EL (cell line): Measurements from ENCODE around the gene PIAS1.
"Not testable (repeated sequence)": the region's sequence is repeated elsewhere in the genome, so short reads cannot be mapped to it uniquely, and the experiment has no call there.

Experiments used
- DNase-seq: peaks from one replicate; pipeline ENCODE4 v3.0.0-alpha.2; 2016

PIAS1 gene

DNA sequence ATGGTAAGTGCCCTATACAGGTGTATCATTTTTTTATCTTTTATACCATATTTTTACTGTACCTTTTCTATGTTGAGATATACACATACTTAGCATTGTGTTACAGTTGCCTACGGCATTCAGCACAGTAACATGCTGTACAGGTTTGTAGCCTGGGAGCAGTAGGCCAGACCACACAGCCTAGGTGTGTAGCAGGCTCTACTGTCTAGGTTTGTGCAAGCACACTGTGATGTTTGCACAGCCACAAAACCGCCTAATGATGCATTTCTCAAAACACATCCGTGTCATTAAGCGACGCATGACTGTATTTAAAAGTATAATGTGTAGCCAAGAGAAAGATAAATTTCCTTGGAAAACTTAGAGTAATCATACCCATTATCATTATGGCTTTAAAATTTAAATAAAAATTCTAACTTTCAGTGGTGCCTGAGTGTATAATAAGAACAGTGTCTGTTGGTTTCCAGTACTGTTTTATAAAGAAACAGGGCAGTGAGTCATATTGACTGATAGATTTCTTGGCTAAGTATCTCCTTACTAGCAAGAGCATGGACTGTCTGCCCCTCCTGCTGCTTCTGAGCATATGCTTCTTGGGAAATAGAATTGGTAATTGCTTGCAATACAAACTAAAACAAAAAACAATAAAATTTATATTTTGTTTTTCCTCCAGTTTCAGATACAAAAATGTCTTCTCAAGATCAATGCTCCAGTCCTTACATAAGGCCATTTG lies 132.7 kb downstream of the PIAS1 start:
- DNase-seq: peak; percentile 33

DNA sequence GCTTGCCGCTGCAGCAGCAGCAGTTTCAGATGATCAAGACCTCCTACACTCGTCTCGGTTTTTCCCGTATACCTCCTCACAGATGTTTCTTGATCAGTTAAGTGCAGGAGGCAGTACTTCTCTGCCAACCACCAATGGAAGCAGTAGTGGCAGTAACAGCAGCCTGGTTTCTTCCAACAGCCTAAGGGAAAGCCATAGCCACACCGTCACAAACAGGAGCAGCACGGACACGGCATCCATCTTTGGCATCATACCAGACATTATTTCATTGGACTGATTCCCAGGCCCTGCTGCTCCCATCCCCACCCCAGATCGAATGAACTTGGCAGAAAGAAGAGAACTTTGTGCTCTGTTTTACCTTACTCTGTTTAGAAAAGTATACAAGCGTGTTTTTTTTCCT lies 133.4 kb downstream of the PIAS1 start:
- peak; percentile 66 for DNase-seq

DNA sequence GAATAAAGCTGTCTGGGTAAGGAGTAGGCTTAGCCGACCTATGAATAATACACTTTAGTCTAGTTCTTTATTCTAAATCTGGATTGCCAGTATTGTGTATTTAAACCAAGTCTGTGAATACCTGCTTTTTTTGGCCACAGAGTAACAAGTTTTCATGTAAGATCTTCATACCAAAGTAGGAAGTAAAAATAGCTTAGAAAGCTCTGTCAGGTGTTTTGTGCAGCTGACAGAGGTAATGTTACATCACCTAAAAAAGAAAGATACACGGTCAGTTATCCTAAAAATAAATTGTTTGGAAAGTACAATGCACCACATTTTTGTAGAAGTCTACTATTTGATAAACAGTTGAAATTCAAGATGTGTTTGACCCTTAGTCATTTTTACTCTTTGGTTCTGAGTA lies 134.5 kb downstream of the PIAS1 start:
- DNase-seq: no peak

DNA sequence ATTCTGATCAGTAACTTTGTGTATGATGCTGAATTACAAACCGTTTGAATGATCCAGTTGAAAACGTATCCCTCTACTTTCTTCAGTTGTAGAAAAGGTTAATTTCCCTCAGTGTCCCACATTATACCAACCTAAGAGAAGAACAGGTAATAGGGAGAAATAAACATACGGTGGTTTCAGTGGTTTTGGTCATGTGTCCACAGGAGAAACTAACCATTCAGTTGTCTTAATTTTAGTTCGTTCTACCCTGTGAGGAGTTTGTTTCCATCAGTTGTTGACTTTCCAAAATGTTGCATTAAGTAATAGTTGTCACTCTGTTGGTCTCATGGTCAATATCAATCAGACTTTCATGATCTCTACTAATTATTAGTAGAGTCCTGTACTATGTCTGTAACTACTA lies 135.9 kb downstream of the PIAS1 start:
- no peak for DNase-seq

DNA sequence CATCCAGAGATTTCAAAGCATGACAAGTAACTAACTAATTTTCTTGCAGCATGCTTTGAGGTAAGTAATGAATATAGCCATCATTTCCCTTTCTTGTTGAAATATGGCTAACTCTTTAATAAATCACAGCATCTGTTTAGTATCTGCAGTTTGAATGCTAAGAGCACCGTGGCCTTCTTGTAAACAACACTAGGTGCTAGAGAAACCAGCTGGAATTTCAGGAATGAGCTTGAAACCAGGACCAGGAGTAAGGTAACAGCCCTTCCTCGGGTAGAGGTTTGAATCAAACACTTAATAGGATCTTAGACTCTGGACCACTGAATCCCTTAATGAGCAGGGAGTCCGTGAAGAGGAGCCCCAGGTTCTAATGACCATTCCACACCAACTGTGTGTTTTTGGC lies 137.4 kb downstream of the PIAS1 start:
- no peak for DNase-seq

DNA sequence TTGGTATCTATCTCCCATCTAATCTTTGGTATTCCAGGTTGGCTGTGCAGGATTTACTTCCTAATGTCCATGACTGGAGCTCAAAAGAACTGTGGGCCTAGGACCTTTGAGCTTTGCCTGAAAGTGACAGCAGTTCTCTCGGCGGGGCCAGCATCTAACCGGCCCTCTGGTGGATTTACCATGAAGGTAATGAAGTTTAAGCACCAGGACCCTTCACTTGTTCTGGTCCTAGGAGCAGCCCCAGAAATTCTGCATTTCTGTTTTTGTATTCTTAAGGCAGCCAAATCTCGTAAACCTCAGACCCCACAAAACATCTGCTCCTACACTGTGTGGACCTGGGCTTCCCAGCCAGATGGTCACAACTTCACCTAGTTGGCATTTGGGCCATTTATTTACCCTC lies 138.0 kb downstream of the PIAS1 start:
- DNase-seq: no peak

DNA sequence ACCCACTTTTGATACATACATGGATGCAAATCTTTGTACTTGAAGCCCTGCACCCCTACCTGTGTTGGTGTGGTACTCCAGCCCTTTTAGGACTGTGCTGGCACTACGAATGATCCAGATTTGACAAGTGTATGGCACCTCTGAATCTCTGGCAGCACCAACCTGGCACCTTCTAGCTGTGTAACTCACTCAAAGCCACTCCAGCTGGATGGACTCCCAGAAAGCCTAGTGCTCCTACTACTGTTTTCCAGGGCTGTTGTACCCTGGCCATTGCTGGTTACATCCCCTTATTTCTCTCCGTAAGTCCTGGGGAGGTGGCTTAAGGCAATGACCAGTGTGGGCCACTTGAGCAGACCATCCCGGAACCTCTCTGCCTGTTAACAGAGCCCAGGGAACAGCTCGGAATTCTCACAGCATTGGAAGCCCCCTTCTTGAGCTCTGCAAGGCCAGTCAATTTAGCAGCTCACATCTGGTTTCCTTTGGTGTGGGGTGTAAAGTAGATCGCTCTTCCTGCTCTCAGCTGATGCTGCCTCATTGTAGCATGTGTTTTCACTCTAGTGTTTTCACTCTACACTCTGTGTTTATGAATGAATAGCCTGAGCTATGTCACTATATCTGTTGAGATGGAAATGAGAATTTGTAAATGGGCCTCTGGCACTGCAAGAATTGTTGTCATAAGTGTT lies 138.8 kb downstream of the PIAS1 start:
- DNase-seq: no peak

DNA sequence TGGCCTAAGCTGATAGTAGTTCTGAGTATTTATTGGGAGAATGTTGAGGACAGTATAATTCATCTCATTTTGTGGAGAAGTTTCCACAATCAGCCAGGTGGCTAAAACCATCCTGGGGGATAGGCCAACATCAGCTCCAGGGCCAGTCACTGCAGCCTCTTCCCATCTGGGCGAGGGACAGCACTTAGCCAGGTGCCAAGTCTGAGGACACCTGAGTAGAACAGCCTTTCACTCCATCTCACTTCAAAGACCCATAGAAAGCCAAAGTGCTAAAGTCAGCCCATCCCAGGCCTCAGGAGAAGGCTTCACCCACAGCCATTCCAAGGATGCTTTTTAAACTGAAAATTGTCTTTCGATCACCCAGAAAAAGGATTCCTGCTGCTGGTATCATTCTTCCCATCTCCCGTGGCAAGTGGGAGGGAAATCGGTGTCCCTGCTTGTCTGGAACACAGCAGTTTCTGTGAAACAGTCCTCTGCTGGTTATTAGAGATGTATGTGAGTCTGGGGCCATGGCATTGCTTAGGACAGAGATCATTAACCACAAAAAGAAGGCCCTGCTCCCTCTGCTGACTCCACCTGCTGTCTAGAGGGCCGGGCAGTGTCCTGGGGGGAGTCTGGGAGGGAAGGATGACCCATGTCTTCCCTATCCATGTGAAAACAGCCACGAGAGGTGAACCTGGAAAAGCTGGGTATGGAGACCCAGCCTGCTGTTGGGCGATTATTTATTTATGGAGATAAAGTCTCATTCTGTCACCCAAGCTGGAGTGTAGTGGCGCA lies 141.4 kb downstream of the PIAS1 start:
- no peak for DNase-seq

DNA sequence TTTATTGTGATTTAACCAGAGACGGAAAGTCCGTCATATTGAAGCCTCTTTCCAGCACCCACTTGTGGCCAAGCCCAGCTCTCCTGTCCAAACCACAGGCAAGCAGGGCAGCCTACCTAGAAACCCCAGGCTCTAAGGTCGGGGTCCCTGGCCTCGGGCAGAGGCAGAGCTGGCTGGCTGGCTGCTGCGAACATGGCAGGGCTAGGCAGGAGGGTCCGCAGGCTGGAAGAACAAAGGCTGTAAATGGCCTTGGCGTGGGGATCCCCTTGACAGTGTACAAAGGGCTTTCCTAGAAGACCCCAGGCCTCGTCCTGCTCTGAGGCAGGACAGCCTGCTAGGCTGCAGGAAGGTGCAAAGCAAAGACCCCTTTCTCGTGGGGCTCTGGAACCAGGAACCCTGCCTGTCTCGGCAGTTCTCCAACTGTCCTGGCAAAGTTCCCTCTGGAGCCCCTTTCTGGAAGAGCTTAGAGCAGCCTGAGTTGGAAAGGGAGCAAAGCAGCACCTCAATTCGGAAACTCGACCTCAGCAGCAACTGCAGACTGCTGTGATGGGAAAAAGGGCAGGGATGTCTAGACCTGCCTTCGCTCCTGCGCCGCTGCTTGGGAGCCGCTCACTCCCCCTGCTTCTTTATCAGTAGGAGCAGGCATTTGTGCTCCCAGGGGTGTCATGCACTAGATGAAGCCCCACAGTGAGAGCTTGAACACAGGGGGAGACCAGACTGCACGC lies 142.5 kb downstream of the PIAS1 start:
- no peak for DNase-seq

DNA sequence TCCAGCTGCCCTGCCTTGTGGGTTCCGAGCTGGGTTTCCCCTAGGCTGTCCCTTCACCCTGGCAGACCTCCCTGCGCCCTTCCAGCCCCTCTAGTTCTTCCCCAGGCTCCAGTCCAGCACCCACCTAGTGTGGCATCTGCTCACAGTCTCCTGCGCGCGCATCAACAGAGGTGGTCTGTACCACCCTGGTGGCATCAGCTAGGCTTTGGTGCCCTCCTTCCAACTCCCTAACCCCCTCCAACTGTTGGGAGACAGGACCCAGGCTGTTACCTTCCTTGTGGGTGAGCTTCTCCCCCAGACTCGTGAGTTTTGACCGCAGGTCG lies 143.0 kb downstream of the PIAS1 start:
- DNase-seq: no peak

DNA sequence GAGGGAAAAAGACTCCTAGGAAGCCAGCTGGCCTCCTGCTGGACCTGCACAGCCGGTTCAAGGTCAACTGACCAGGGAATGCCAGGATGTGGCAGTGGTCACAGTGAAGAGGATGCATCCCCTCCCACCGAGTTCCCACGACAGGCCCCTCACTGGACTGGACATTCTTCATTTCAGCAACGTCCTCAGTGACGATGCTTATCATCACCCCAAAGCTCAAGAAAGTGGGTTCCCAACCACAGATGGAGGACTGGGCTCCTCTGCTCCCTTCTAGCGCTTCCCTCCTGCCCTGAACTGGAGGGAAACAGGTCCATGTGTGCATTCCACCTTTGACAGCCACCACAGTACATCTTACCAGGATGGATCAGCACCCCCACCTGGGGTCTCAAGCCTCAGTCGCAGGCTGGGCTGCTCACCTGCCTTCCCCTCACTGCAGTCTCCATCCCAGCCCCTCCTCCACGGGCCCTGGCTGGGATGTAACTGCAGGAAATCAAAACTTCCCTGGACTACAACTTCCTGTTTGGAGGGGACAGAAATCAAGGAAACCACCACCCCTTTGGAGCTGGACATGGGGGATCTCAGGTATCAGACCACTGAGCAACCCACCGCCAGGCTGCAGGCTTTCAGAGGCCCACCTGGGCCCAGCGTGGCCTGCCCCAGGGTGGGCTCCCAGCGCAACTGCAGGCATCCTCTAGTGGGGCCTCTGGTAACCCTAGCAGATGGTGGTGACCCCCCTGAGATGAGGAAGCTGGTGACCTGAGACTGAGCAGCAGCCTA lies 143.7 kb downstream of the PIAS1 start:
- DNase-seq: no peak

DNA sequence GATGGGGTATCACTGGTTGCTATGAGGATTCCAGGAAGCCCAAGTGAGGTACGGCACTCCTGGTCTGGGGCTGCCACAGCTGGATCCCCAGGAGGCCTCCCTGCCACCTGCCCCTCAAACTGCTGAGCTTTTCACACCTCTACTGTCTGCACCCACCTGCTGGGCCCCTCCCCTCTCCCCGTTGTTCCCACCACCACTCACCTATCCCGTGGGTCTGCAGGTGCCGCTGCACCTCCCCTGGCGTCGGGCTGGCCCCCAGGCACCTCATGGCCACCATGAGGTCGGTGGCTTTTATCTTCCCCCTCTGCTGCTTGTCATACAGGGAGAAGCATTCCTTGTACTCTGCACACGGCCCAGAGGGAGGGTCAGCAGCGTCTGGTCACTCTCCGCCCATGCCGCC lies 145.2 kb downstream of the PIAS1 start:
- no peak for DNase-seq

DNA sequence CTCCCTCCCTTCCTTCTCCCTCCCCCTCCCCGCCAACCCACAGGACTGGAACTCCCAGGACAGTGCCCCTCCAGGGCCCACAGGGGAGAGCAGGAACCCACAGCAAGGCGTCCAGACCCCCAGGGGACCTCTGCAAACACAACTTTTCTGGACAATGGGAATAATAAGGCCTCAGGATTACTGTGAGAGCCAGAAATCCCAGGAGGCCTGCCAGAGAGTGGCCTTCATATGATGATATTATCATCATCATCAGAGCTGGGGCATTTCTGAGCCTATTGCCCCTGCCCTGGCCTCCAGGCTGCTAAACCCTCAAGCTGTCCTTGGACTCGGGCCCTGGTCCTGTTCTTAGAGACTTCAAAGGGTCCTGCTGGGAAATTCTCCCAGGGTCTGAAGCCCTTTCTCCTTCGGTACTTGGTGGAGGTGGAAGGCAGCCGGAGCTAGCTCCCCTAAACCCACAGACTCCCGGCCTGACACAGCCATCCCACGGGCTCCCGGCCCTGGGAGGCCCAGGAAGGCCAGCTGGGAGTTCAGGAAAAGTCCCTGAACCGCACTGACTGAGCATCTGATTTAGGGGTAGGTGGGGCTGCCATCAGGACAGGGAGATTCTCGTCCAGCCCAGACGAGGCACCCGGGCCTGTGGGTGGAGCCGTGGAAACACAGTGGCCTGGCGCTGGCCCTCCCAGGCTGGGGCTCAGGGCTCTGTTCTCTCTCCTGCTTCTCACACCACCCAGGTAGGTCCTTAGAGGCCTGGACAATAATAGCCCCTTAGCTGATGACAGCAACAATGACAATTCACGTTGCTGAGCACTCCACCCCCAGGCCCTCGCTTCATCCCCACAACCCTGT lies 146.1 kb downstream of the PIAS1 start:
- no peak for DNase-seq

DNA sequence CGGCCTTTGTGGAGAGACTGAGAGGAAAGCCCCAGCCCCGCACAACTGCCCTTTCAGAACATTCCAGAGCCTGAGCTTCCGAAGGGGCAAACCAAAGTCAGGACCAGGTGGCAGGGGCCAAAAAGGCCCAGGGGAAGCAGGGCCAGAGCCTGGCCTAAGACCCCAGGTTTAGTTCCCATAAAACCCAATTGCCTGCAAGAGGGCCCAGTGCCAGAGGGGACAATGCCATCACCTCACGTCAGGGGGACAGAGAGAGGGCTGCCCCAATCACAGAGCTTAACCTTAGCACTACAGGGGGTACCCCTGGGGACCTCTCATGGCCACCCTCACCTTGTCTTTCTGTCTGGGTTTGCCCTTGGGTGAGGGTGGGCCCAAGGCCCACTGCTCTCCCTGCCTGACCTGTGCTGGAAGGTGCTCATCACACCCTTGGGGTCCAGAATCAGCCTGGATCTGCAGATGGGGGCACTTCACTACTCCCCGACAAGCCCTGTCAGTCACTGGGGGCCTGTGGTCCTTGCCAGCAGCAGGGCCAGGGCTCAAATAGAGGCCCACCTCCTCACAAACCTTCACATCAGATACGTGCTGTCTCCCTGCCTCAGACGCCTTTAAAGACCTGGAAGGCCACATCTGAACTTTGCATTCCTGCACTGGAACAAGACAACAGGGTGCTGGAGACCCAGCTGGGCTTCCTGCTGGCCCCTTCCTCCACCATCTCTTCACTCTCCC lies 147.2 kb downstream of the PIAS1 start:
- no peak for DNase-seq

DNA sequence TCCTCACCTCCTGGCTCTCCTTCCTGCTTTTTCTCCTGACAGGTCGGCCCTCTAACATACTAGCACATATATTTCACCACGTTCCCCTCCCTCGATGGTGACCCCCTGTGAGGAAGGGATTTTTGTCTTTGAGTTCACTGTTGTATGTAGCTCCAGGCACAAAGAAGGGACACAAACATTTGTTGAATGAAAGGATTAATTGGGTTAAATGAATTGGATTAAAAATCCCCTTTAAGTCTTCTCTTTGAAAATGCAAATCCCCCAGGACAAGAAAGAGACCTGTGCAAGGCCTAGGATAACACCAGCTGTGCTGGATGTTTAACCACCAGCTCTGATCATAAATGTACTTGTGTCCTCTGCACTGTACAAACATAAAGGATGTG lies 147.8 kb downstream of the PIAS1 start:
- DNase-seq: no peak

DNA sequence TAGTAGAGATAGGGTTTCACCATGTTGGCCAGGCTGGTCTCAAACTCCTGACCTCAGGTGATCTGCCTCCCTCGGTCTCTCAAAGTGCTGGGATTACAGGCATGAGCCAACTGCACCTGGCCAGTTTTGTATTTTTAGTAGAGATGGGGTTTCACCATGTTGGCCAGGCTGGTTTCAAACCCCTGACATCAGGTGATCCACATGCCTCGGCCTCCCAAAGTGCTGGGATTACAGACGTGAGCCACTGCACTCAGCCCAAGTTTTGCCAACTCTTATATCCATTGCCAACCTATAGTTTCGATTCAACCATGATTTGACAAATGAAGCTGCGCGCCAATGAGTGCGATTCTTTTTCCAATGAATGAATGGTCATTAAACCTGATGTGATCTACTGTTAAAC lies 148.9 kb downstream of the PIAS1 start:
- DNase-seq: not testable (repeated sequence)

DNA sequence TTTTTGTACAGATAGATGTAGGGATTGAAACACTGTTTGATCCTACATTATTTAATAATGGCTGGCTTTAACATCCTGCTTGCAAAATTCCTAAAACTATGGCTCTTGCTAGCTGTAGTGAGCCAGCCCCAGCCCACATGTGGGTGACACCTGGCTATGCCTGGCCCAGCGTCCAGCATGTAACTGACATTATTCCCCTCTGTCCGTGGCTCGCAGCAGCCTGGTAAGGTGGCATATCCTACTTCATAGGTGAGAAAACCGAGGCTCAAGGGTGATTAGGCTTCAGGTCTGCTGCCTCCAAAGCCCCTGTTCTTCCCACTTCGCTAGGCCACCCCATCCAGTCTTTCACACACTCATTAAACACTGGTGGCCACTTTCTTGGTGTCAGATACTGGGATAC lies 149.4 kb downstream of the PIAS1 start:
- DNase-seq: no peak

DNA sequence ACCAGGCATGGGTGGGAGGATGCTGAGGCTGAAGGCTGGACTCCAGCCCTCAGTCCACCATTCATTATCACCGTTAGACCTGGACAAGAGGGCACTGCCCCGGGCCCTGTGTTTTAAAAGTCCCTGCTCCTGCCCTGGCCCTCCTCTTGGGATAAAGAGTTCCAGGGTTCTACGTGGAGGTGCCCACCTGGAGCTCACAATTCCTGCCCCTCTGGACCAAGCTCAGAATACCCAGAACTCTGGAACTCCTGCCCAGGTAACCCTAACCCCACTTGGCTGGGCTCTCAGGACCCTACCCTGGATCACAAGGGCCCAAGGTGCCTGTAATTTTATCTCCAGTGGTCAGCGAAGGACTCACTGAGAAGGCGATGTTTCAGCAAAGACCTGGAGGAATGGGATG lies 149.8 kb downstream of the PIAS1 start:
- no peak for DNase-seq

DNA sequence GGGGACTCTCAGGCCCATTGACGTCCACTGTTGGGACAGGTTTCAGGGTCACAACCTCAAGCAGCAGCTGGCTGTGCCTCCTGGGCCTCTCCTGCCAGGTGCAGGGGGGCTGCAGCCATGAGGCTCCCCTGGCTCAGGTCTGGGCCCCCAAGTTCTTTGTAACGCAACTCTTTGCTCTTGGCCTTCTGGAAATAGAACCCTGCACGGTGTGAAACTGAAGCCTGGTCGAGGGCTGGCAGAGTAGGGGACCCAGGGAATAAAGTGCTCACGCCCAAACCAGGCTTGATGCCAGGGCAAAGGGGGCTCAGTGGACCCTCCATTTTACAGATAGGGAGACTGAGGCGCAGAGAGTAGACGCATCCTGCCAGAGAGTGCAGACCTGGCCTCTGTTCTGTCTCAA lies 150.2 kb downstream of the PIAS1 start:
- DNase-seq: no peak

DNA sequence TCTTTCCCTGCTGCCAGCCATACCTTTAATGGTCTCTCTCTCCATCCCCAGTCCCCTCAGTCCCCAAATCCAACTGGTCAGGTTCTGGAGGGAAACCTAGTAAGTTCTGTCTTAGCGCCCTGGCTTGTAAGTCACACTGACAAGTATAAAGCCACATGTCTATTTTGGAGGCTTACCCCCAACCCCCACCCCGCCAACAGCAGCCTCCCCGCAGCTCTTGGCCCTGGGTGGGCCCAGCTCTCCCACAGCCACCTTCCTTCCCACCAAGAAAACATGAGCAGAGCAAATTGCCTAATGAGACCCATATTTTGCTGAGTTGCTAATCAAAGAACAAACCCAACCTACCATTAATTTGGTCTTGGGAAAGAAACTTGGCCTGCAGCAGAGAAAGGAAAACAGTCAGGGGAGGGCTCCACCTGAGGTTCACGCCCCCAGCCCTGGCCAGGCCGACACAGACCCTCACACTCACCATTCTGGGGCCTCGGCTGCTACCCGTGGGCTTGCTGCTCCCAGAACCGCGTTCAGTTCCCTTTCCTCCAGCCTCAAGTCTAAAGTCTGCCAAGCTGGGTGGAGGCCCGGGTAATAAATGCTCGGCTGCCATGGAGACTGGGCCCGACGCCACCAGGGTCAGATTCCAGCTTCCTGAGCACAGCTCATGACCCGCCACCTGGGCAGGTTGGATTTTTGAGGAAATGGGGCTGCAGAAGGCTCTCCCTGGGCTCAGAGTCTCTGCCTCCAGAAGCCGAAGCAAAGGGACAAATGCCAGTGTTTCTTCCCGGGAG lies 150.9 kb downstream of the PIAS1 start, which contains the start of gene CALML4:
CALML4 (minus strand) TSS at position 557 of the 782 bp plus-strand sequence; CDS start at position 472, 85 bp downstream.
- DNase-seq: no peak
